ENCODE data around the gene SNAP29. TPM values are rescaled to one million over a fixed set of nuclear protein-coding genes. Genes with fewer than 3 reads are reported as not detected.
"Not testable (repeated sequence)": the region's sequence is repeated elsewhere in the genome, so short reads cannot be mapped to it uniquely, and the experiment has no call there.

The SNAP29 gene
- total RNA-seq, 4 donors from 2014 or later: 22.1 to 41.1 (median 28.7) TPM

GRCh38 chr22:20937031-20937793, 78.4 kb downstream of the SNAP29 start:
- H3K9me3 ChIP-seq: no peaks in the 10 kb centered on the region
- H3K4me3 ChIP-seq: no peak overlapping the region
- H3K36me3 ChIP-seq: peaks cover 0 to 18% of the 10 kb centered on the region in 2 donors
- in situ Hi-C loops (cut with MboI; ENCODE audit: low sequenced_read_pairs in 4 of 4): no loop called here
- H3K4me1 ChIP-seq: peaks cover 57 to 64% of the 10 kb centered on the region in 2 donors
- no peaks in the 10 kb centered on the region for H3K27me3 ChIP-seq
- H3K27ac ChIP-seq: peak overlapping the region; percentile 2 to 49 (median 20)
- ATAC-seq (peak; percentile 59 to 60), DNase-seq (no peak)
- no peak for TF ChIP-seq CTCF (IDR thresholded peaks at IDR 0.05 in 4 of 5, conservative IDR thresholded peaks at IDR 0.05 in 1 of 5)
- no peak for TF ChIP-seq POLR2A (IDR thresholded peaks at IDR 0.05)
- intact Hi-C loops (cut with DNase I; ENCODE audit: low total_unique reads): no loop called here

- Histone ChIP-seq H3K27me3 (no peaks in the 10 kb centered on the region), H3K36me3 (peaks cover 0 to 18% of the 10 kb centered on the region in 2 donors), H3K4me3 (no peak overlapping the region), H3K9me3 (no peaks in the 10 kb centered on the region), H3K4me1 (peaks cover 59 to 70% of the 10 kb centered on the region in 2 donors), H3K27ac (peak overlapping the region; percentile 2 to 49 (median 20))
- intact Hi-C loops (cut with DNase I; ENCODE audit: low total_unique reads): no loop called here
- in situ Hi-C loops (cut with MboI; ENCODE audit: low sequenced_read_pairs in 4 of 4): no loop called here
- ATAC-seq (no peak), DNase-seq (no peak)
- no peak for TF ChIP-seq CTCF (IDR thresholded peaks at IDR 0.05 in 4 of 5, conservative IDR thresholded peaks at IDR 0.05 in 1 of 5)
These were observed 79.2 kb downstream of the SNAP29 start for GRCh38 chr22:20937794-20938671.

- H3K9me3 ChIP-seq, H3K27me3 ChIP-seq: not testable (repeated sequence)
- H3K4me1 ChIP-seq: peaks cover 59 to 70% of the 10 kb centered on the region in 2 donors
These were observed 80.8 kb downstream of the SNAP29 start for GRCh38 chr22:20939457-20940185.

GRCh38 chr22:20940186-20940651, 81.4 kb downstream of the SNAP29 start:
- peak in 1 of 2 donors; percentile 21 for ATAC-seq
- intact Hi-C loops (cut with DNase I; ENCODE audit: low total_unique reads): no loop called here
- no peak for DNase-seq
- Histone ChIP-seq H3K27ac (peak overlapping the region in 1 of 4 donors; percentile 21), H3K4me1 (peaks cover 64 to 68% of the 10 kb centered on the region in 2 donors), H3K36me3 (peaks cover 0 to 6% of the 10 kb centered on the region in 2 donors), H3K9me3 (no peaks in the 10 kb centered on the region), H3K27me3 (no peaks in the 10 kb centered on the region), H3K4me3 (no peak overlapping the region)
- in situ Hi-C loops (cut with MboI; ENCODE audit: low sequenced_read_pairs in 4 of 4): no loop called here
- TF ChIP-seq CTCF (IDR thresholded peaks at IDR 0.05 in 4 of 5, conservative IDR thresholded peaks at IDR 0.05 in 1 of 5) (no peak), POLR2A (IDR thresholded peaks at IDR 0.05) (no peak)

More at GRCh38 chr22:20939457-20940185, 80.8 kb downstream of the SNAP29 start:
- intact Hi-C loops (cut with DNase I; ENCODE audit: low total_unique reads); in situ Hi-C loops (cut with MboI; ENCODE audit: low sequenced_read_pairs in 4 of 4); H3K4me3 ChIP-seq; H3K36me3 ChIP-seq; DNase-seq; ATAC-seq: not testable (repeated sequence)
- peak overlapping the region in 1 of 4 donors; percentile 21 for H3K27ac ChIP-seq

Other genes starting within 250 kb of the SNAP29 start
- under 1 TPM in 1 of 4 donors, not detected in 3; 0.22 TPM for gene SERPIND1, start 84.9 kb upstream of the SNAP29 start, total RNA-seq
- gene PI4KA, start 196 bp upstream of the SNAP29 start, total RNA-seq: 10 to 100 TPM; 40.1 to 59.7 (median 45.4) TPM
- gene CRKL, start 58.4 kb downstream of the SNAP29 start, total RNA-seq: 100 to 1,000 TPM in 1 of 4 donors, 10 to 100 TPM in 3; 73.3 to 109 (median 84.7) TPM
- gene AIFM3, start 108.2 kb downstream of the SNAP29 start, total RNA-seq: under 1 TPM in 2 of 4 donors, not detected in 2; 0.22 to 0.42 TPM
- gene LZTR1, start 123.3 kb downstream of the SNAP29 start, total RNA-seq: 10 to 100 TPM; 25.4 to 36.4 (median 26.3) TPM
- 10 to 100 TPM; 44.8 to 76.2 (median 61.7) TPM for gene THAP7, start 143.1 kb downstream of the SNAP29 start, total RNA-seq
- 10 to 100 TPM; 17.6 to 68.9 (median 33.3) TPM for gene P2RX6, start 156.2 kb downstream of the SNAP29 start, total RNA-seq
- not detected for gene SLC7A4, start 173.6 kb downstream of the SNAP29 start, total RNA-seq
- not detected for gene LRRC74B, start 186.9 kb downstream of the SNAP29 start, total RNA-seq

All from gastrocnemius medialis (tissue), 4 donors.